Bronchial epithelial cell (primary cell): ENCODE measurements around the gene EXOC6B. TPM values are rescaled to one million over a fixed set of nuclear protein-coding genes. Genes with fewer than 3 reads are reported as not detected.

Source experiments
- DNase-seq: peaks from one replicate; pipeline ENCODE4 v3.0.0-alpha.2; 2010; ENCODE audit warnings: low read depth
- FAIRE-seq: peaks from 2 replicates; lab custom pipeline; 2011; peaks lifted over from hg19 to GRCh38; lab: Jason Lieb, UNC
- H3K27me3 ChIP-seq: 2 replicates; pipeline ENCODE4 v1.5.1; 2011; ENCODE audit warnings: low read length; ENCODE audit not compliant: control insufficient read depth, insufficient read depth
- H3K36me3 ChIP-seq: 2 replicates; pipeline ENCODE4 v1.5.1; 2011; ENCODE audit warnings: low read length; ENCODE audit not compliant: control insufficient read depth, insufficient read depth
- H3K4me3 ChIP-seq: 2 replicates; pipeline ENCODE4 v1.5.1; 2011; ENCODE audit warnings: mild to moderate bottlenecking, low read depth, low read length, control low read depth
- total RNA-seq: library from RNA; depleted of rRNA; stranded (reverse); fragments of >200 nt; gene quantifications from 2 replicates; pipeline ENCODE4 v1.2.1, GENCODE V29; 2014
- TF ChIP-seq, protein P1 (sequence below): IDR thresholded peaks from 2 replicates; pipeline ENCODE4 v1.5.1; 2011; ENCODE audit warnings: mild to moderate bottlenecking, moderate library complexity, low read length, control low read depth, inconsistent platforms; ENCODE audit not compliant: insufficient read depth, severe bottlenecking

The EXOC6B gene
- total RNA-seq, 1 donor from 2014 or later: 26.9 TPM

DNA sequence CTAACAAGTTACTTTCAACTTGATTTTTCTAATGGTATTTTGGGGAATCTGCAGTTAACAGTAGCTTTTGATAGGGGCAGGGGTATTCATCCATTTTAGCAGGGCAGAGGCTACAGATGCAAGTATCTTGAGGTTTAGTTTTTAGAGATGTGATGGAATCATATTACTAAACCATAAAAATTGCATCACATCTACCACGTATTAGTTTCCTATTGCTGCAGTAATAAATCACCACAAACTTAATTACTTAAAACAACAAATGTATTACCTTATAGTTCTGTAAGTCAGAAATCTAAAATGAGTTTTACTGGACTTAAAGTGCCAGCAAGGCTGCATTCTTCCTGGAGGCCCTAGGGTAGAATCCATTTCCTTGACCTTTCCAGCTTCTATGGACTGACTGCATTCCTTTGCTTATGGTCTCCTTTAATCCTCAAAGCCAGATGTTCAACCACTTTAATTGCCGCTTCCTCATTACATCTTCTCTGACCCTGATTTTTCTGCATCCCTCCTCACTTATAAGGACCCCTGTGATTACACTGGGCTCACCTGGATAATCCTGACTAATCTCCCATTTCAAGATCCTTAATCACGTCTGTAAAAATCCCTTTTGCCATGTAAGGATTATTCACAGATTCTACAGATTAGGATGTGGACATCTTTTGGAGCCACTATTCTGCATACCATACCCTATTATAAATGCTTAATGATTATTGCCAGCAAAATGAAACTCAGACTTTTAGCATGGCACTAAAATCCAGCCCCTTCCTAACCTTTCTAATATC, 21.9 kb upstream of the EXOC6B start:
- FAIRE-seq (no peak), DNase-seq (no peak)
- no peaks in the 10 kb centered on the region for H3K27me3 ChIP-seq
- no peak overlapping the region for H3K4me3 ChIP-seq
- TF ChIP-seq, protein P1, sequence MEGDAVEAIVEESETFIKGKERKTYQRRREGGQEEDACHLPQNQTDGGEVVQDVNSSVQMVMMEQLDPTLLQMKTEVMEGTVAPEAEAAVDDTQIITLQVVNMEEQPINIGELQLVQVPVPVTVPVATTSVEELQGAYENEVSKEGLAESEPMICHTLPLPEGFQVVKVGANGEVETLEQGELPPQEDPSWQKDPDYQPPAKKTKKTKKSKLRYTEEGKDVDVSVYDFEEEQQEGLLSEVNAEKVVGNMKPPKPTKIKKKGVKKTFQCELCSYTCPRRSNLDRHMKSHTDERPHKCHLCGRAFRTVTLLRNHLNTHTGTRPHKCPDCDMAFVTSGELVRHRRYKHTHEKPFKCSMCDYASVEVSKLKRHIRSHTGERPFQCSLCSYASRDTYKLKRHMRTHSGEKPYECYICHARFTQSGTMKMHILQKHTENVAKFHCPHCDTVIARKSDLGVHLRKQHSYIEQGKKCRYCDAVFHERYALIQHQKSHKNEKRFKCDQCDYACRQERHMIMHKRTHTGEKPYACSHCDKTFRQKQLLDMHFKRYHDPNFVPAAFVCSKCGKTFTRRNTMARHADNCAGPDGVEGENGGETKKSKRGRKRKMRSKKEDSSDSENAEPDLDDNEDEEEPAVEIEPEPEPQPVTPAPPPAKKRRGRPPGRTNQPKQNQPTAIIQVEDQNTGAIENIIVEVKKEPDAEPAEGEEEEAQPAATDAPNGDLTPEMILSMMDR: no peak
- no peaks in the 10 kb centered on the region for H3K36me3 ChIP-seq

DNA sequence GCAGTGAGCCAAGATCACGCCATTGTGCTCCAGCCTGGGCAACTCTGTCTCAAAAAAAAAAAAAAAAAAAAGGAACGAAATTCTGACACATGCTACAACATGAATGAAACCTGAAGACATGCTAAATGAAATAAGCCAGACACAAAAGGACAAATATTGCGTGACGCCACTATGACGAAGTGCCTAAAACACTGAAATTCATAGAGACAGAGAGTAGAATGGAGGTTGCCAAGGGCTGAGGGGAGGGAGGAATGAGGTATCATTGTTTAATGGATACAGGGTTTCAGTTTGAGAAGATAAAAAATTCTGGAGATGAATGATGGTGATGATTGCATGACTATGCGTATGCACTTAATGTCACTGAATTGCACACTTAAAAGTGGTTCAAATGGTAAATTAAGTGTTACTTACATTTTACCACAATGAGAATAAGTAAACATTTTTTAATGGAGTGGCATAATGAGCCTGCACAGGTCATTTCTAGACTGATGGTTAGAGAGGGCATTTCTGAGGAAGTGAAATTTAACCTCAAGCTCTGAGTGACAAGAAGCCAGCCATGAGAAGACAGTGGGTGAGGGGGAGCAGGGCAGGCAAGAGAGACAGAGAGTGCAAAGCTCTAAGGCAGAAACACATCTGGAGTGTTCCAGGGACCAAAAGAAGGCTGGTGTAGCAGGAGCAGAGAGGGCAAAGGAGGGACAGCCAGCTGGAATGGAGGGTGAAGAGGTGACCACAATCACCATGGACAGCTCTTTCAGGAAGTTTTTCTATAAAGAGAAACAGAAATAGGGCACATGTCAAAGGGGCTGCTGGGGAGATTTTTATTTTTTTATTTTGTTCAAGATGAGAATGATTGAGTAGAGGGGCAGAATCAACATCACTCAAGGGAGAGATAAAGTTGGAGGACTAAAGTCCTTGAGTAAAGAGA, 20.6 kb upstream of the EXOC6B start:
- Histone ChIP-seq H3K36me3 (no peaks in the 10 kb centered on the region), H3K27me3 (no peaks in the 10 kb centered on the region), H3K4me3 (no peak overlapping the region)
- no peak for FAIRE-seq
- peak; percentile 62 for DNase-seq
- TF ChIP-seq, protein P1: no peak

DNA sequence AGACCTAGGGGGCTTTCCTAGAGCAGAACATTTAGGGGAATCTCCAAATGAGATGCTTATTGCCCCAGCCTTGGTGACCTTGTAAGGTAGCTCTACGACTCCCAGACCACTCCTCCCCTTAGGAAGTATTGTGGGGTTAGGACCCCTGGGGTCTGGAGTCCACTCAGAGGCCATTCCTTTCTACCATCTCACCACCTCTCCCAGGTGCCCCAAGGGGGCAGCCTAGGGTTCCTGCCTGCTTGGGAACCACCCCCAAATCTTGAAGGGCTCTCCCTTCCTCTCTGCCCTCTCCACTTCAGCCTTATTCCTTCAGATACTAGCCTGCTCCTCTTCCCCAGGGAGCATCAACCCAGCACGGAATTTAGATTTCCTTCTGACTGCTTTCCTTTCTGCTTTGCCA, 17.5 kb upstream of the EXOC6B start:
- DNase-seq (no peak), FAIRE-seq (no peak)
- H3K36me3 ChIP-seq: no peaks in the 10 kb centered on the region
- no peak overlapping the region for H3K4me3 ChIP-seq
- no peaks in the 10 kb centered on the region for H3K27me3 ChIP-seq
- TF ChIP-seq, protein P1: no peak

DNA sequence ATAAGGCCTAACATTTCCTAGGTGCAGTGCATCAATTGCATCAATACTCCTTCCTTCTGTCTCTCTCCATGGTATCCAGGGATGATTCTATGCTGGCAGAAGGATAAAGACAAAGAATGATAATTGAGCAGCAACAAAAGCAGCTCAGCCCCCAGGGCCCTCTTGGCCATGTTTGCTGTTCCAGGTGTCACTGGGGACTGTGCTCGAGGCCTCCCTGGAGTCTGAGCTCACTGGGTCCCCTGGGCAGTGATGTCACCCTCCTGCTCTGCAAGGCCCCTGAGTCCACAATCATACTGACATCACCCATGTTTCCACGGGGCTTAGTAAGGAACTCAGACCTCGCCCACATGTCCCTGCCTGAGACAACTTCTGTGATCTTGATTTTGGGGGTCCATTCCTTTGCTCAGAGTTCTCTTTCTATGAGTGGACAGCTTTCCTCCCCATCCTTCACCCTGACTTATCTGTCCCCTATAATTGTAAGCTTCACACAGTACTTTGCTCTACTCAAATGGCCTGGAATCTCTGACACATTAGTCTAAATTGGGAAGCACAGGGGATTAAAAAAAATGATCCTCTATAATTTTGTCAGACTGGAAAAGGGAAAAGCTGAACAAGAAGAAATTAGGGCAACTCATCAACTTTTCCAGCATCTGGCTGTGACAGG, 15.8 kb upstream of the EXOC6B start:
- no peak for FAIRE-seq
- Histone ChIP-seq H3K4me3 (no peak overlapping the region), H3K27me3 (no peaks in the 10 kb centered on the region), H3K36me3 (no peaks in the 10 kb centered on the region)
- peak; percentile 14 for DNase-seq
- TF ChIP-seq, protein P1: no peak

DNA sequence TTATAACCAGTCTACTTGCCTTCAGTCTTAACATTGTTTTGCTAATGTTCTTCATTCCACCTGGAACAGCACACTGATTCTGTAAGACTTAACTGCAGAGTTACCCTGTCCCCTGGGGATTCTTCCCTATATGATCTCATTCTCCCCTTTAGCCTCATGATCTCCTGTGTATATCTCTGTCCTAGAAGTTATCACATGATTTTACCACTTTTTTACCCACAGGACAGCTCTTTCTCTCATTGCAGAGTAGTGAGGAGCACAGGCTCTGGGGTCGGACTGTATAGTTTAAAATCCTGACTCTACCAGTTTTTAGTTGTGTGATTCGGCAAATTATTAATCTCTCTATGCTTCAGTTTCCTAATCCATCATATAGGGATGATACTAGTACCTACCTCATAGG, 14.2 kb upstream of the EXOC6B start:
- H3K27me3 ChIP-seq: no peaks in the 10 kb centered on the region
- DNase-seq (no peak), FAIRE-seq (no peak)
- no peak overlapping the region for H3K4me3 ChIP-seq
- TF ChIP-seq, protein P1: no peak
- no peaks in the 10 kb centered on the region for H3K36me3 ChIP-seq
